Activated CD8-positive, alpha-beta memory T cell treated with anti-CD3 and anti-CD28 coated beads for 4 hours (primary cell): ENCODE results near the gene SLC38A10.
A peak's percentile ranks its signal among the peaks of the same experiment; 100 is the strongest.

Experiments
- DNase-seq, 2 donors: peaks; one replicate each; pipeline ENCODE4 v3.0.0-alpha.2; 2020; ENCODE audit warnings: low read depth in 2 of 2

Gene SLC38A10

GRCh38 chr17:81298991-81299738, 4.1 kb upstream of the SLC38A10 start:
- no peak for DNase-seq

DNA sequence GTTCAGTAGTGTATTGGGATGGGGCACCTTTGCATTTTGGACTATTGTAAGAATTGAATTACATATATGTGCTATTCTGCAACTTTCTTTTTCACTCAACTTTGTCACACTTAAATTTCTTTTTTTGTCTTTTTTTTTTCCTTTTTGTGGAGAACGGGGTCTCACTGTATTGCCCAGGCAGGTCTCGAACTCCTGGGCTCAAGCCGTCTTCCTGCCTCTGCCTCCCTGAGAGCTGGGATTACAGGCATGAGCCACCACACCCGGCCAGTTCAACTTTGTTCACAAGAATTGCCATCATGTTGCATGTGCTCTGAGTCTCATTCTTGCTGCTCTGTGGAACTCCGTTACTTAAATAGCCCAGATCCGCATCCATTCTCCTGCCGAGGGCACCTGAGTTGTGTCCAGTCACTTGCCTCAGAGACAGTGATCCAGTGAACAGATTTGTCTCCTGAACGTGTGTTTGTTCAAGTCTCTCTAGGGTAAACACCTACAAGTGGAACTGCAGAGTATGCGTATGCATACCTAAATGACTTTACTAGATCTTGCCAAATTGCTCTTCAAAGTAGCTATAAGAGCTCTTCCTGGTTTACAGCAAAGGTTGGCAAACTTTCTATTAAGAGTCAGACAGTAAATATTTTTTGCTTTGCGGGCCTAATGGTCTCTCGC, 3.4 kb upstream of the SLC38A10 start:
- no peak for DNase-seq

DNA sequence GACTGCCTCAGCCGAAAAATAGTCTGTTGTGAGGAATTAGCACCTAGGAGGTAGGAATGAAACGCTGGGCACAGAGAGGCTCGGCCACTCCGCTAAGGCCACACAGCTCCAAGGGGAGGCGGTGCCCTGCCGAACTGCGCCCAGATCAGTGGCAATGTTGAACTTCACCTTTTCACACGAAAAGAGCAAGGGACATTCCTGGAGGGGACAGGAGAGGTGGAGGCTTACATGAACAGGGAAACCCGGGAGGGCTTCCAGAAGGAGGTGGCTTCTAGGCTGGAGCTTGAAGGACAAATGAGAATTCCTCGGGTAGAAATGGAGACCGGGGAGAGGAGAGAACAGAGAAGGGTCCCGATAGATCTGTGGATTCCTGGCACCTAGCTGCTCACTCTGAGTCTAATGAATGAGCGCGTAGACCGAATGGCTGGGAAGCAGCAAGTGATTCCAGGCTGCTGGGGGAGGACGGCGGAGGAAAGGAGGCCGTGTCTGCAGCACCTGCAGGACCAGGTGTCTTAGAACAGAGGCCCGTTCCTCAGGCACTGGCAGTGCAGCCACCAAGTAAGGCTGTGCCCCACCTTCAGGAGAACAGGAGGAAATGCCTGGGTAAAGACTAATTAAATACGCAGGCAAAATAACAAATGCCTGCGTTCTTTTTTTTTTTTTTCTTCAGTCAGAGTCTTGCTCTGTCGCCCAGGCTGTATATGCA, 722 bp upstream of the SLC38A10 start:
- DNase-seq, result peak in 1 of 2 donors; percentile 15

GRCh38 chr17:81294512-81295030, 536 bp downstream of the SLC38A10 start:
- DNase-seq, result no peak

DNA sequence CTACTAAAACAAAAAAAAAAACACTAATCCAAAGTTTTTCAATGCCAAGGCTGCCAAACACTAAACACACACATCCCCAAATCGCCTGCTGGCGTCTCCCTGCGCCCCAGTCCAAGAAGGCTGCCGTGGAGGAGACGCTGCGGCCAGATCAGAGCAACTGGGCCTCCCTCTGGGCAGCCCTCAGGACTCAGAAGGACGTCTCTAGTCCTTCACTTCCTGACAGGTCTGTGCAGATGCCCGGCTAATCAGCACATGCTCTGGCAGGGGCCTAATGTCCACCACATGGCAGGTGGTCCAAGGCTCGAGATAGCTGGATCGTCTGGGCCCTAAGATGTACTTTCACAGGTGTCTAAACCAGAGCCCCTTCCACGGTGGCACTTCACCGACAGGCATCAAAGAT, 2.7 kb downstream of the SLC38A10 start:
- DNase-seq, result no peak

DNA sequence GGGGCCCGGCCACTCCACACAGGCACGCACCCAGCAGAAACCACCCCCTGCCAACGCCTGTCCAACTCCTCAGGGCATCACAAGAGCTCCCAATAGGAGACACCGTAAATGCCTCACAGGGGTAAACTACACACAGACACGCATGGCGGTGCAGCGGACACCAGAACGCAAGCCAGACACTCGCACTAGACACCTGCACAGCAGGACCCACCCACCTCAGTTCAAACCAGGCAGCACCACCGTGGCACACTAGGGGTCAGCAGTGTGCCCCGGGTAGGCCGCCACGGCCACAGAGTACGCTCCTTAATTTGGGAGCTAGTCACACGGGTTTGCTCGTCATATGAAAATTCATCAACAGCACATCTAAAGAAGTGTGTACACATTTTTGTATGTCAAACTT, 3.4 kb downstream of the SLC38A10 start:
- peak; percentile 46 to 57 for DNase-seq

DNA sequence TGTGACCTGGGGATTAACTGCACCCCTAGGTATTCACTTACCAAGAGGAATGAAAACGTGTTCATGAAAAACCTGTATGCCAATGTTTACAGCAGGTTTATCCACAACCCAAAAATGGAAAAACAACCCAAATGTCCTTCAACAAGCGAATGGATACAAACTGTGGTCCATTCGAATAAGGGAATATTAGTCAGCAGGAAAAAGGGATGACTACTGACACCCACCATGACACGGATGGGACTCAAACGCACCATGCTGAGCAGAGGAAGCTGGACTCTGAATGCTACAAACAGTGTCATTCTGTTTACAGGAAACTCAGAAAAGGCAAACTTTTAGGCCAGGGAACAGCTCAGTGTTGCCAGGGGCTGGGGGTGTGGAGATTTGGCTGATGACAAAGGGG, 4.9 kb downstream of the SLC38A10 start:
- DNase-seq, result no peak

- no peak for DNase-seq
Observed at GRCh38 chr17:81289627-81290026, 5.5 kb downstream of the SLC38A10 start.

GRCh38 chr17:81288715-81289114, 6.4 kb downstream of the SLC38A10 start:
- no peak for DNase-seq

DNA sequence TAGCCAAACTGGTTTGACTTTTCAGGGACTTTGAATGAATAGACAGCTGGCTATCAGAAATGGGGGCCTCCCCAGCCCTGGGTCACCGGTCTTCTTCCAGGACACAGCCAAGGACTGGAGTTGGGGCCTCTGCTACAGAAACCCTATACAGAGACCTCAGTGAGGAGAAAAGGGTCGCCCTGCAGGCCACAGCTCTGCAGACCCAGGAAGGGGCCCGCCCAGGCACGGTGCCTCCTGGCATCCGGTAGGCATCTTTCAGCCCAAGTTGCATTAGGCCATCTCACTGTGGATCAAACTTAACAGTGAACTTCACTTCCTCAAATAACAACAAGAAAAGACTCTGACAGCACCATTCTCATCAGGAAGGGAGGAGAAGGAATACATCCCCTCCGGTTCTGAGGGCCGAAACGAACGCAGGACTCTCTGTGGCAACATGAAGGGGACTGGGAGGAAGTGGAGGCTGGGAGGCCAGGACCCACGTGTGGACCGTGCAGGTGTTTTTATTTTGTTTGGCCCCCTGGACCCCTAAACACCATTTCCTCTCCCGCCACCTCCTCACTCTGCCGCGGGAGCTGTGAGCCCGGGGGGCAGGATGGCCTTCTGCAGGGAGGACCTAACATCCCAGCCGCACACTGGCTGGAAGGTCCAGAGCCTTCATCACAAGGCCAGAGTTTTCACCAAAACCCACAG, 7.2 kb downstream of the SLC38A10 start:
- no peak for DNase-seq

- no peak for DNase-seq
Observed at GRCh38 chr17:81287152-81287551, 8.0 kb downstream of the SLC38A10 start.

DNA sequence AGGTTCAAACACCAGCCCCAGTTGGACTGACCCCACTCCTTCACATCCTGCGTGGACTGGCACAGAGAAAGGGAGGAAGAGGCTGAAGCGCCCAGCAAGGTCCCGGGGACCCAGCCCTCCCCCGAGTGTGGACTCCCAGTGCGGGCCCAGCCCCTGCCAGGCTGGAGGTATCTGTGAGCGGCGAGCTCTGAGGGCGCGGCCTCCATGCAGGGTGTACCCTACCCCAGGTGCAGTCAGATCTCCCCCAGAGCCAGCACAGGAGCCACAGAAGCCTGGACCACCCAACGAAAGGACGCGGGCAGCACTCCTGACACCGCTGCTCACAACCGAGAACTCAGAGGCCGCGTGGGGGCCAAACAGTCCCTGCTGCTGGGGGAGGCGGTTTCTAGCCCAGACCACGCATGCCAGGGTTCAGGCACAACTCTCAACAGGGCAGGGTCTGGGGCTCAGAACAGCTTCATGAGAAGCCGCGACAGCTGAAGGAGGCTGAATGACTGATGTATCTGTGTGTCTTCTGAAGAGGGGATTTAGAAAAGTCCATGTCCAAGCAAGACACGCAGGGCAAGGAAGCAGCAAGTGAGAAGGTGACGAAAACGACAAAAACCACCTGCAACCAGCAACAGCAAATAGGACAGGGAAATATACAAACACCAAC, 8.5 kb downstream of the SLC38A10 start:
- DNase-seq, result no peak

DNA sequence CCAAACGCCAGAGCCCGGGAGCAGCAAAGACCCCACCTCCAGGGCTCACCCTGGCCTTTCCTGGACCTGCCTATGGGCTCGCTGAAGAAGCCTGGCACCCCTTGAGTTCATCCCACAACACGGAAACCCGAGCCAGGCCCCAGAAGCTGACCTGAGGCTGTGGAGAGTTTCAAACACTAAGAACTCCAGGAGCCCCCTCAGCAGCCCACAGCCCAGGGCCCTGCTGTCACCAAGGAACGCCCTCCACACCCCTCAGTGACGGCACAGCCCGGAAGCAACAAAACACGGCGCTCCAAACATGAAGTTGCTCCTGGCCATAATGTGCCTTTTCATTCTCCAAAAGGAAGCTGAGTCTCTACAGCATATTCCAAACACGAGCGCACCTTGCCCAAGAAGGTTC, 9.2 kb downstream of the SLC38A10 start:
- DNase-seq, result no peak

DNA sequence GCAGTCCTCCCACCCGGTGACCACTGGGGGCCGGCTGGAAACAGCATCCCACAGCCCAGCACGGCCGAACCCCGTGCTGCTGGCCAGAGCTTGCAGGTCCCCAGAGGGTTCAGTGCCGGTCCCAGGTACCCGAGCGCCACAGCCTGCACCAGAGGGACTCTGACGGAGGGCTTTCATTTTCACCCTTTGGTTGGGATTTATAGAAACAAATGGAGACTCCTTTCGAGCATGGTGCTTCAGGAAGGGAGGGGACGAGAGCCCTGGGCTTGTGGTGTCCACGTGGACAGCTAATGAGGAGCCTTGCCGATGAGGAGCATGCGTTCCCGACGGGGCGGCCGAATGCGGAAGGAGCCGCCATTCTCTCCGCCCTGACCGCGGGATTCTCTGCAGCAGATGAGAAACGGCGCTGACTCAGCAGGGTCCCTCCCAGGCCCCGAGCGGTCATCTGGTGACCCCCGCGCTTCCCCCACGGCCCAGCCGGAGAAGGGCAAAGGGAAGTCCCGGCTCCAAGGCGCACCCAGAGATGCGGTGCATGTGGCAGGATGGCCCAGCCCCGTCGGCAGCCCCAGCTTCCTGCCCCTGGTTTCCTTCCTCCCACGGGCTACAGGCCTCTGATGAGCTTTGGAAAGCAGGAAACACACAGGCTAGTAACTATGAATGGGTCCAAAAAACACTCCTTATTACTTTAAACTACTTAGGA, 9.8 kb downstream of the SLC38A10 start:
- peak in 1 of 2 donors; percentile 25 for DNase-seq

- no peak for DNase-seq
Observed at GRCh38 chr17:81282876-81283275, 12.2 kb downstream of the SLC38A10 start.

GRCh38 chr17:81282141-81282540, 13.0 kb downstream of the SLC38A10 start:
- DNase-seq, result no peak

DNA sequence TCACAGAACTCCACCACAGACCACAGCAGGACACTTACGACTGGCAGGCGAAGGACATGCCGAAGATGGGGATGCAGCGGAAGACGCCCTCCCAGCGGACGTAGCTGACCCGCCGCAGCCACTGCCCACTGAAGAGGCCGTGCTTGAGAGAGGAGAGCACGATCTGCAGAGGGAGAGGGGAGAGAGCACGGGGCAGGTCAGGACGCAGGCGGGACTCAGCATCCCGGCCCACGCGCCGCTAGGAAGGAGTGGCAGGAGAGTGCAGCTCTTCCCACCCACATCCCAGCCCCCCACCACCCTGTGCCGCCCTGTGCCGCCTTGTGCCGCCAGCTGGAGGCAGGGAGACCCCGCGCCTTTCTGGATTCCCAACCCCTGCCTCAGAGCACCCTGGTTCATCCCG, 14.5 kb downstream of the SLC38A10 start:
- DNase-seq, result no peak

DNA sequence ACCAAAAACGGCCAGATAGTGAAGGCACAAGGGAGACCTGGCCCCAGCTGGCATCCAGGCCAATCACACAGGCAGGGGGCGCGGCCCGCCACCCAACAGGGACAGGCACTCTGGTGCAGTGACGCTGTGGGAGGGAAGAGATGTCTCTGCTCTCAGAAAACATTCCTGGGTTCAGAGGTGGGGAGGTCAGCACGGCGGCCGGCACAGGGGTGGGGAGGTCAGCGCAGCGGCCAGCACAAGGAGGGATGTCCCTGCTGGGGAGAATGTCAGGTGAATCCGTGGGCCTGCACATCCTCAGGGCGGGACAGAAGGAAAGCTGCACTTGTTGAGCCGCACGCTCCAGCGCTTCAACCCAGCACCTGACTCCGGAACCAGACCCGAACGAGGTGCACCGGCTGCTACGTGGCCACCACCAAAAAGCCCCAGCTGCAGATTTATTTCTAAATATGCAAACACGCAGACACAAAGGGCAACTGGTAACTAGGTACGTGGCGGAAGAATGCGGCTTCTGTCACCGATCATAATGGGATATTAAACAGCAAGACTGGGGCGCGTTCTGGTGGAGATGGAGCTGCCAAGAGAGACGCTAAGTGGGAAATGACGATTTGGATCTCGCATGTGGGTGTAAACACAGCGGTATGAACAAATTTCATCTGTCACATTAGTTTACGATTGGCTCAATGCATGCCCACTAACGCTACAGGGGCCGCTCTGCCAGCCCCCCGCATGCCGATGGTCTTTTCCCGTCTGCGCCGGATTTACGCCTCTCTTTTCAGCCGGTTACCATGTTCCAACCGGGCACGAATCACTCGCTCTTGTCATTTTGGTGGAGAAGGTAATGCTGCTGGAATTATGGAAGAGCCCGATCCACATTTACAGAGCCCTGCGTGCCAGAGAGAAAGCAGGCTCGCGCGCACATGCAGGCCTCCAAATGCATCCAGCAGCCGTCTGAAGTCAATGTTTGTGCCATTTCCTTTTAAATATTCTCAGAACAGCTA, 15.5 kb downstream of the SLC38A10 start:
- DNase-seq, result no peak

- DNase-seq, result no peak
Observed at GRCh38 chr17:81278831-81279230, 16.3 kb downstream of the SLC38A10 start.
